Measurements from ENCODE around the gene FRMD8. TPM values are rescaled to one million over a fixed set of nuclear protein-coding genes. Genes with fewer than 3 reads are reported as not detected.
"Not testable (repeated sequence)": the region's sequence is repeated elsewhere in the genome, so short reads cannot be mapped to it uniquely, and the experiment has no call there.

FRMD8 gene
- total and polyA plus RNA-seq, 2 of the 8 experiments (the other 6 are each of a cell fraction or from before 2014, with no cell fraction given) = 15.0 to 19.2 TPM

- TF ChIP-seq EZH2 (IDR thresholded peaks at IDR 0.05; ENCODE audit: low read depth, low read length, severe bottlenecking) (no peak), KDM1A (IDR thresholded peaks at IDR 0.05; ENCODE audit: borderline replicate concordance, low read length) (no peak), ZNF274 (IDR thresholded peaks at IDR 0.05; ENCODE audit: borderline replicate concordance, extremely low read depth, low read length) (no peak), RBBP5 (IDR thresholded peaks at IDR 0.05; ENCODE audit: borderline replicate concordance, low read depth, low read length) (no peak)
These were observed 62.1 kb downstream of the FRMD8 start (continued) for GRCh38 chr11:65448418-65449105.

GRCh38 chr11:65451301-65451700, 64.9 kb downstream of the FRMD8 start:
- WGBS, 2 experiments (ENCODE audit: extremely low coverage in 1 of 2, insufficient coverage in 1 of 2, insufficient read length in 1 of 2, insufficient replicate concordance in 2 of 2, low coverage in 1 of 2, low lambda C conversion rate in 2 of 2, missing lambda C conversion rate in 1 of 2) = no CpG with 5 or more reads among the region's 30 CpGs
- H3K14ac ChIP-seq (ENCODE audit: insufficient read length); POLR2A ChIA-PET (ENCODE audit: partially characterized antibody); H3K27ac ChIP-seq (ENCODE audit: low read depth, low read length); H4K5ac ChIP-seq (ENCODE audit: insufficient read length, low read depth, low read length); H2AFZ ChIP-seq (ENCODE audit: low read length); H2BK15ac ChIP-seq (ENCODE audit: low read length); H2AK5ac ChIP-seq (ENCODE audit: low read depth, low read length); H2BK5ac ChIP-seq (ENCODE audit: low read depth, low read length); H2BK120ac ChIP-seq (replicated peaks; ENCODE audit: low read depth, low read length); H3K56ac ChIP-seq (replicated peaks; ENCODE audit: insufficient read length, low read depth, low read length); H3K79me2 ChIP-seq (ENCODE audit: control insufficient read depth in 1 of 2, insufficient read depth in 2 of 2, low read length in 2 of 2); H3K4ac ChIP-seq (replicated peaks; ENCODE audit: insufficient read length, low read depth, low read length); H3K18ac ChIP-seq (ENCODE audit: extremely low read depth, low read length); H3K4me1 ChIP-seq (replicated peaks in 1 of 4; ENCODE audit: control insufficient read depth in 3 of 4, insufficient read depth in 4 of 4, low read length in 3 of 4); CTCF ChIA-PET (ENCODE audit: partially characterized antibody); H2BK12ac ChIP-seq (ENCODE audit: low read depth, low read length); H3K4me3 ChIP-seq (ENCODE audit: extremely low read depth in 1 of 4, insufficient read depth in 2 of 4, low read depth in 3 of 4, low read length in 4 of 4); H4K8ac ChIP-seq (ENCODE audit: extremely low read depth, insufficient read depth, low read length); H3K23me2 ChIP-seq (ENCODE audit: low read depth, low read length); H3K9ac ChIP-seq (replicated peaks in 1 of 4; ENCODE audit: extremely low read depth in 1 of 4, low read depth in 3 of 4, low read length in 3 of 4); H4K20me1 ChIP-seq (replicated peaks in 1 of 2; ENCODE audit: control insufficient read depth in 1 of 2, insufficient read depth in 2 of 2, low read length in 2 of 2); H3K23ac ChIP-seq (ENCODE audit: insufficient read length); DNase-seq (ENCODE audit: low read depth in 1 of 2, low spot score in 2 of 2); H3K36me3 ChIP-seq (ENCODE audit: control insufficient read depth in 2 of 4, insufficient read depth in 4 of 4, low read length in 3 of 4); H4K91ac ChIP-seq (replicated peaks; ENCODE audit: insufficient read length, low read length); H2BK20ac ChIP-seq (ENCODE audit: low read length); H3K4me2 ChIP-seq (ENCODE audit: insufficient read depth in 1 of 2, low read depth in 2 of 2, low read length in 2 of 2); FAIRE-seq; H3K9me3 ChIP-seq (ENCODE audit: insufficient read depth in 2 of 2, low read depth in 1 of 2, low read length in 1 of 2); H3K79me1 ChIP-seq (ENCODE audit: low read depth, low read length): not testable (repeated sequence)
- H3K27me3 ChIP-seq (replicated peaks in 1 of 4; ENCODE audit: control insufficient read depth in 3 of 4, extremely low read depth in 1 of 4, insufficient read depth in 3 of 4, low read length in 3 of 4) = peaks cover 6 to 24% (median 19%) of the 10 kb centered on the region in 4 experiments

Measured in H1 (cell line).